ENCODE data around the gene RIIAD1. TPM values are rescaled to one million over a fixed set of nuclear protein-coding genes. Genes with fewer than 3 reads are reported as not detected.

RIIAD1 gene
- polyA plus RNA-seq, 1 donor (not counting 4 experiments of a cell fraction or from before 2014, with no cell fraction given), result not detected

GRCh38 chr1:151680391-151680790 lies 40.9 kb upstream of the RIIAD1 start:
- H3K4me1 ChIP-seq (ENCODE audit: control insufficient read depth, extremely low read depth, insufficient read depth, low read length), result peaks cover 28% of the 10 kb centered on the region
- no peaks in the 10 kb centered on the region for H3K9me1 ChIP-seq (ENCODE audit: control insufficient read depth, extremely low read depth, insufficient read depth, low read length)
- H2AFZ ChIP-seq (ENCODE audit: control insufficient read depth, low read length), result peak overlapping the region; percentile 36
- no peak for DNase-seq (ENCODE audit: low read depth, low spot score)
- TF ChIP-seq CTCF (optimal IDR thresholded peaks at IDR 0.05 in 1 of 3, IDR thresholded peaks at IDR 0.05 in 1 of 3, conservative IDR thresholded peaks at IDR 0.05 in 1 of 3; ENCODE audit: extremely low read depth in 1 of 3, insufficient read depth in 2 of 3, low read length in 3 of 3) (no peak), EZH2 (IDR thresholded peaks at IDR 0.05; ENCODE audit: low read length) (no peak)
- no peak overlapping the region for H3K9ac ChIP-seq (ENCODE audit: control insufficient read depth, extremely low read depth, insufficient read depth, low read length)
- no peaks in the 10 kb centered on the region for H3K9me3 ChIP-seq (ENCODE audit: control insufficient read depth, low read depth, low read length)
- H3K36me3 ChIP-seq (ENCODE audit: control insufficient read depth in 2 of 2, extremely low read depth in 1 of 2, insufficient read depth in 2 of 2, low read length in 2 of 2), result peaks cover 0 to 5% of the 10 kb centered on the region in 2 experiments
- no peaks in the 10 kb centered on the region for H4K20me1 ChIP-seq (ENCODE audit: control insufficient read depth, extremely low read depth, insufficient read depth, low read length)
- H3K27ac ChIP-seq (ENCODE audit: control insufficient read depth, insufficient read depth, low read length), result peak overlapping the region; percentile 84
- H3K27me3 ChIP-seq (ENCODE audit: control insufficient read depth, extremely low read depth, insufficient read depth, low read length), result no peaks in the 10 kb centered on the region
- H3K4me2 ChIP-seq (ENCODE audit: control insufficient read depth, extremely low read depth, insufficient read depth, low read depth, low read length), result peak overlapping the region; percentile 89
- no peak for FAIRE-seq
- H3K79me2 ChIP-seq (ENCODE audit: control insufficient read depth, insufficient read depth, low read length), result no peaks in the 10 kb centered on the region
- H3K4me3 ChIP-seq (ENCODE audit: control insufficient read depth in 2 of 3, extremely low read depth in 1 of 3, insufficient read depth in 2 of 3, low read depth in 1 of 3, low read length in 3 of 3), result peak overlapping the region in 2 of 3 experiments; percentile 41 to 53
- dilution Hi-C loops (cut with MboI; ENCODE audit: extremely low pct_ligation_motif_present, low sequenced_read_pairs), result no loop called here

GRCh38 chr1:151680826-151681225 lies 40.5 kb upstream of the RIIAD1 start:
- no peak overlapping the region for H3K9ac ChIP-seq (ENCODE audit: control insufficient read depth, extremely low read depth, insufficient read depth, low read length)
- no peaks in the 10 kb centered on the region for H3K9me3 ChIP-seq (ENCODE audit: control insufficient read depth, low read depth, low read length)
- H3K79me2 ChIP-seq (ENCODE audit: control insufficient read depth, insufficient read depth, low read length), result no peaks in the 10 kb centered on the region
- no peaks in the 10 kb centered on the region for H3K9me1 ChIP-seq (ENCODE audit: control insufficient read depth, extremely low read depth, insufficient read depth, low read length)
- peak; percentile 96 for FAIRE-seq
- no peak for TF ChIP-seq EZH2 (IDR thresholded peaks at IDR 0.05; ENCODE audit: low read length)
- TF ChIP-seq CTCF (optimal IDR thresholded peaks at IDR 0.05 in 1 of 3, IDR thresholded peaks at IDR 0.05 in 1 of 3, conservative IDR thresholded peaks at IDR 0.05 in 1 of 3; ENCODE audit: extremely low read depth in 1 of 3, insufficient read depth in 2 of 3, low read length in 3 of 3), result no peak
- peak; percentile 15 for DNase-seq (ENCODE audit: low read depth, low spot score)
- peak overlapping the region; percentile 84 for H3K27ac ChIP-seq (ENCODE audit: control insufficient read depth, insufficient read depth, low read length)
- peaks cover 28% of the 10 kb centered on the region for H3K4me1 ChIP-seq (ENCODE audit: control insufficient read depth, extremely low read depth, insufficient read depth, low read length)
- peak overlapping the region; percentile 36 for H2AFZ ChIP-seq (ENCODE audit: control insufficient read depth, low read length)
- peaks cover 0 to 5% of the 10 kb centered on the region in 2 experiments for H3K36me3 ChIP-seq (ENCODE audit: control insufficient read depth in 2 of 2, extremely low read depth in 1 of 2, insufficient read depth in 2 of 2, low read length in 2 of 2)
- H3K4me3 ChIP-seq (ENCODE audit: control insufficient read depth in 2 of 3, extremely low read depth in 1 of 3, insufficient read depth in 2 of 3, low read depth in 1 of 3, low read length in 3 of 3), result peak overlapping the region in 2 of 3 experiments; percentile 41 to 53
- H3K4me2 ChIP-seq (ENCODE audit: control insufficient read depth, extremely low read depth, insufficient read depth, low read depth, low read length), result peak overlapping the region; percentile 89
- H4K20me1 ChIP-seq (ENCODE audit: control insufficient read depth, extremely low read depth, insufficient read depth, low read length), result no peaks in the 10 kb centered on the region
- no peaks in the 10 kb centered on the region for H3K27me3 ChIP-seq (ENCODE audit: control insufficient read depth, extremely low read depth, insufficient read depth, low read length)
- dilution Hi-C loops (cut with MboI; ENCODE audit: extremely low pct_ligation_motif_present, low sequenced_read_pairs), result no loop called here

All from keratinocyte (primary cell).